ENCODE data around the gene PRM1.

PRM1 gene

DNA sequence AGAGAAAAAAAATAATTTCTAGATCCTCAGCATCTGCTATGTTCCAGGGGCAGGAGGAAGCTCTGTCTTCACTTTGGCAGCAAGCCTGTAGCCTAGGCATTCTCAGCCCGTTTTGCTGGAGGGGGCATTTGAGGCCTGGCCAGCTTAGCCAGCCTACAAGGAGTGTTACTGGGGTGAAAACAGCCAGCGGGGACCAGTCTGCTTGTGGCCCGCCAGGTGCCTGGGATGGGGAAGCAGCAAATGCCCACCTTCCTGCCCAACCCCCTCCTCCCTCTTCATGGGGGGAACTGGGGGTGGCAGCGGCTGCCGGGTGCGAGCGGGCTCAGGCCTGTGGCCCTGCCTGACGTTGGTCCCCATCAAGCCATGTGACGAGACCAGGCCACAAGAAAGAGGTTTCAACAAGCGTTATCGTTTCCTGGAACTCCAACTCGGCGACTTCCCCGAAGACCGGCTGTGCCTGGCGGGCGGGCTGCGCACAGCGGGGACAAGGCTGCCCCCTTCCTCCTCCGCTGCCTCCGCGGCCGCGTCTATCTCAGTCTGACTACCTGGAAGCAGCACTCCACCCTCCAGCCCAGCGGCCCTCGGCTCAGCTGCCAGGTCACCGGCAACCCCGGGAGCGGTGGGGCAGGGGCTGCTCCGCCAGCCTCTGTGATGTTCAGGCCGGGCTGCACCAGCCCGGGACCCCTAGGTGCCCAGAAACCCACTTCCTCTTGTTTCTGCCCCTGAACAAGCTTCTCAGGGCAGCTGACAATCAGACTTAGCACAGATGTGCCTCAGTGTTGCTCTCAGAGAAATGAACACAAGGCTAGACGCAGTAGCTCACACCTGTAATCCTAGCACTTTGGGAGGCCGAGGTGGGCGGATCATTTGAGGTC, 48.0 kb downstream of the PRM1 start:
- DNase-seq = no peak

DNA sequence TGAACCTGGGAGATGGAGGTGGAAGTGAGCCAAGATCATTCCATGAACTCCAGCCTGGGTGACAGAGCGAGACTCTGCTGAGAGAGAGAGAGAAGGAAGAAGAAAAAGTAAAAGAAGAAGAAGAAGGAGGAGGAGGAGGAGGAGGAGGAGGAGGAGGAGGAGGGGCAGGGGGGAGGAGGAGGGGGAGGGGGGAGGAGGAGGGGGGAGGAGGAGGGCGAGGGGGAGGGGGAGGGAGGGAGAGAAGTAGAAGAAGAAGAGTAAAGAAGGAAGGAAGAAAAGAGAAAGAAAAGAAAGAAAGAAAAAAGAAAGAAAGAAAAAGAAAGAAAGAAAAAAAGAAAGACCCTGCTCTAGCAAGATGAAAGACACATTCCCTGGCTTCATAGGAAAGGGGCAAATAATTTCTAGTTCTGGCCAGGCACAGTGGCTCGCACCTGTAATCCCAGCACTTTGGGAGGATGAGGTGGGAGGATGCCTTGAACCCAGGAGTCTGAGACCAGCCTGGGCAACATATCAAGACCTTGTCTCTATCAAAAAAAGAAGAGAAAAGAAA, 48.8 kb downstream of the PRM1 start:
- DNase-seq = no peak

DNA sequence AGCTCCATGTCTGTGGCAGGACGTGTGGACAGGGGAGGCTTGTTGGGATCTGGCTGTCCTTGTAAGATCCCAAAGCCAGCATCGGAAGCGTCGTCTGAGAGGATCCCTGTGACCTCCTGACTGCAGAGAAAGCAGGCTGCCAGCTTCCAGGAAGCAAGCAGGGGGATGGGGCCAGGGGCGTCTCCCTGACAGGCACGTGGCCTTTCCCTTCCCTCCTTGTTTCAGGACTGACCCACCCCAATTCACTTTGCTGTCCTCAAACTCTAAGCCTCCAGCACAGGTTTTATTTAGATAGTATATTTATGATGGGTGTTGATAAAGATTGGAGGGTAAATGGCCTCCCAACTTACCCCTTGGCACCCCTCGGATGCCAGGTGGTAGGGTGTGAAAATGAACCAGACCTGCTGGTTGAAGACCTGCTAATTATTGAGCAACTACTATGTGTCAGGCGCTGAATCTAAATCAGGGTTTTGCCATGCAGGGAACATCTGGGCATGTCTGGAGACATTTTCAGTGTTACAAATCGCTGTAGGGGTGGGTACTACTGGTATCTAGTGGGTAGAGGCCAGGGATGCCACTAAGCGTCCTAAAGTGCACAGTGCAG, 49.7 kb downstream of the PRM1 start:
- no peak for DNase-seq
